HG03460 (cell line): ENCODE measurements around the gene CAPG.

Experiments used
- ATAC-seq: cut with Tn5 transposase; IDR thresholded peaks from one replicate; pipeline ENCODE4 v1.9.1; 2021; ENCODE audit not compliant: unreplicated experiment

The CAPG gene

DNA sequence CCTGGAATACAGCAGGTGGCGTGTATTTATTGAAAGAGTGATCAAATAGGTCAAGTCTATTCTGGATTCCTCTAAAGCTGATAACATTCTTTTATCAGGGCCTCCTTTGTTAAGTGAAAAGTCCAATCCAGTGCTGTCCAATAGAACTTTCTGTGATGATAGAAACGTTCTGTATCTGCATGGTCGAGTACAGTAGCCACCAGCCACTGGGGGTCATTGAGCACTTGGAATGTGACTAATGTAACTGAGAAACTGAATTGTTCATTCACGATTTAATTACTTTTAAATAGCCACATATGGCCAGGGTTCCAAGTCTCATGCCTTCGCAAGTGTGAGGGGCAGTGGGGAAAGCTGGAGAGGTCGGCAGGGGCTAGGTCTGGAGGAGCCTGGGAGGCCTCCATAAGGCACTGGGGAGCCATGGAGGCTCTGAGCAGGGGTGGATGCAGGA lies 28.9 kb upstream of the CAPG start:
- no peak for ATAC-seq

DNA sequence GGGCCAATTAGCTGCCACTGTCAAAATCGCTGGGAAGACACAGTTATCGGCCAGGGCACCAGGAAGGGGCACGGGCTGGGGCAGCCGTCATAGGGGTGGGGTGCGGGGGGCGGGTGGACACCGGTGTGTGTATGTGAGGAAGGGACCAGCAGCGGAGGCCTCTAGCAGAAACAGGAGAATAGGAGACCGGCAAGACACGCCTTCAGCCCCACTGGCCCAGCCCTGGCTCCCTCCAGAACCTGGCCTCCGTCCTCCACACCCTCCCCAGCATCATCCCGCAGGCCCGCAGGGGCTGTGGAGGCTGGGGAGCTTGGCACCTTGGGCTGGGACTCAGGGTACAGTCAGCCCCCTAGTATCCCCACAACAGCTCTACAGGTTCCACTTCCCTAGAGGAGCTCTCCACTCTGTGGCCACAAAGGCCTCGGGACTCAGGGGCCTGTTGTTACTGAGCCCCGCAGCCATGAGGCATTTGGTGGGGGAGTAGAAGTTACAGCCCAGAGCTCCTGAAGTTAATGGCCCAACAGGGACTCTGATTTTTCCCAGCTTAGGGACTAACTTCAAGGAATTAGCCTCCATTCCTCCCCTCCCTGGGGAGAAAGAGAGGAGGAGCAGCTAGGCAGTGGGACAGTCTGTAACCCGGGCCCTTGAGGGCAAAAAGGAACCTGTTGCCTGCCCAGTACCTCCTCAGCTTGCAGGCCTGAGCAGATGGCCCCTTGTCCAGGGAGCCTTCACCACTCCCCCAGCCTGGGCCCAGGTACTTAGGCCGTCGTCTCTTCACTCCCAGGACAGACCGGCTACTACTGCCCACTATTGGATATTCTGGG lies 28.2 kb upstream of the CAPG start:
- ATAC-seq: no peak

DNA sequence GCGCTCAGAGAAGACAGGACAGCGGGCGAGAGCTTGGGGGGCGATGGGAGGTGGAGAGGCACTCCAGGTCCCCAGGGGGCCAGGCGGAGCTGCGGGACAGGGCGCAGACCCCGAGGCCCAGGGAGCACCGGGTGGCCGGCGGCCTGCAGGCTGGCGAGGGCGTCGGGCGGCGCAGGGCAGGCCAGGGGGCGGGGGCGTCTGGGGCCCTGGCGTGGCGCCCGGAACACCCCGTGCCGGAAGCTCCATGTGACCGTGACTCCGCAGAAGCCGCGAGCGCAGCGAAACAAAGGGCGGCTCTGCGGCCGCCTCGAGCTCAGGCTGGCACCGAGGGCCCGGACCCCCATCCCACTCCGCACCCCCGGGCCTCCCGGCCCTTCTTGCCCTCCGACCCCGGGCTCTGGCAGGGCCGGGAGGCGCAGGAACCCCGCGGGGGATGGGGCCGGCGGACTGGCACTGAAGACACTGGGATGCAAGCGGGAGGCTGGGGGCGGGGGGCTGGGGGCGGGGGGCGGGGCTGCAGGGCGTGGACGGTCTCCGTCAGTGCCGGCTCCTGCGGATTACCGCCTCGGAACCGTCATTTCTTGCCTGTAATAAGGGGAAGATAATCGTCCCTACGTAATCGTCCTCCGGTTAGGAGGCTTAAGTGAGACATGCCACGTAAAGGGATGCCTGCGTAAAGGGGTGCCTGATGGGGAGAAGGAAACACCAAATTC lies 27.5 kb upstream of the CAPG start:
- ATAC-seq: peak; percentile 85

DNA sequence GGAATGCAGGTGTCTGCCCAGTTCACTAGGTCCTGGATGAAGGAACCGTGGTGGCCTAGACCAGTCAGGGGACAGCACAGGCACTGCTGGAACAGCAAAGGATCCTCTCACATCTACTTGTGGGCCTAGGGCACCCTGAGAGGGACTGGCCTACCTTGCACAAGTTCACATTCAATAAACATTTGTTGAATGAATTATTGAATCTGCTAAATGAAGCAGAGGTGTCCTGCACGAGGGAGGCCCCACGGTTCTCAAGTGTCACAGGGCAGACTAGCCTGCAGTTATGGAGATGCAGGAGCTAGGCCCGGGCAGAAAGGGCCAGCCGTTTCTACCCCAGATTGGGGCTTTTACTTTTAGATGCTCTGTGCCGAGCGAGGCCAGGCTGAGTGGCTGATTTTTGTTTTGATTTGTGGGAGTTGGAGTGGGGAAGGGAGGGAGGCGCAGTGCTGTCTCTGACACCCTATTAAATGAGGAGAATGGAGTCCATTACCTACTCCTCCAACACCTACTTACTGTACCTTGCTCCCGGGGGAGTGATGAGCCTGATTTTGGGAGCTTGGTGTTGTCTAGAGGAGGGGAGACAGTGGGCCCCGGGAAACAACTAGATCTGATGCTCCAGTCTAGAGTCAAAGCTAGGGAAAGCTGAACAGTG lies 26.8 kb upstream of the CAPG start:
- ATAC-seq: no peak

DNA sequence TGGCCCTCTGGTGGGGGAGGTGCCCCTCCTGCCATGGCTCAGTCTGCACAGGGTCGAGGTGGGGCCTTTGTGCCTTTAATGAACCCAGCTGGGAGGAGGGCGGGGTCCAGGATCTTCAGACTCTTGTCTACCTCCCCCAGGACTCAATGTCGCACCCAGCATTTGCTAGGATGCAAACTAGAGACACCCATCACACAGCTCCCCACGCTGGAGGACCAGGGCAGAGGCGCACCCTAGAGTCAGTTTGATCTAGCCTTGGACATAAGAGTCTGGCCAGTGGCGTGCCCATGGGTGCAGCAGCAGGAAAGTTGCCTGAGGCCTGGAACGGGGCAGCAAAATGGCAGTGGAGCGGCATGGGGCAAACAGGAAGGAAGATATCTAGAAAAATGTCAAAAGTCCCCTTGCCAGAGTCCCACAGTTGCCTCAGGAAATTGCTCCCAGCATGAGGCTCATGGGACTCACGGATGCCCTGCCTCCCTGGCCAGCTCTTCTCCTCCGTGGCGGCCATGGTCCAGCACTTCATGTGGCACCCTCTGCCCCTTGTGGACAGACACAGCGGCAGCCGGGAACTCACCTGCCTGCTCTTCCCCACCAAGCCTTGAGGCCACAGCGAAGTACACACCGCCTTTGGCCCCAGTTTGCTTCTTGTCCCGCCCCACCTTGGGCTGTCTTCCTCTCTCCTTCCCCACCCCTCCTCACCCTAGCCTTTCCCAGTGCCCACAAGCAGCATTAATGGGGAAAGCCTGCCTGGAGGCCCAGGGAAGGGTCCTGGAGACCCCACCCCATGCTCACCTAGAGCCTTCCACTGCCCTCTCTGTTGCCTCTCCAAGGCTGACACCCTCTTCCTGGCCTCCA lies 26.0 kb upstream of the CAPG start:
- no peak for ATAC-seq

DNA sequence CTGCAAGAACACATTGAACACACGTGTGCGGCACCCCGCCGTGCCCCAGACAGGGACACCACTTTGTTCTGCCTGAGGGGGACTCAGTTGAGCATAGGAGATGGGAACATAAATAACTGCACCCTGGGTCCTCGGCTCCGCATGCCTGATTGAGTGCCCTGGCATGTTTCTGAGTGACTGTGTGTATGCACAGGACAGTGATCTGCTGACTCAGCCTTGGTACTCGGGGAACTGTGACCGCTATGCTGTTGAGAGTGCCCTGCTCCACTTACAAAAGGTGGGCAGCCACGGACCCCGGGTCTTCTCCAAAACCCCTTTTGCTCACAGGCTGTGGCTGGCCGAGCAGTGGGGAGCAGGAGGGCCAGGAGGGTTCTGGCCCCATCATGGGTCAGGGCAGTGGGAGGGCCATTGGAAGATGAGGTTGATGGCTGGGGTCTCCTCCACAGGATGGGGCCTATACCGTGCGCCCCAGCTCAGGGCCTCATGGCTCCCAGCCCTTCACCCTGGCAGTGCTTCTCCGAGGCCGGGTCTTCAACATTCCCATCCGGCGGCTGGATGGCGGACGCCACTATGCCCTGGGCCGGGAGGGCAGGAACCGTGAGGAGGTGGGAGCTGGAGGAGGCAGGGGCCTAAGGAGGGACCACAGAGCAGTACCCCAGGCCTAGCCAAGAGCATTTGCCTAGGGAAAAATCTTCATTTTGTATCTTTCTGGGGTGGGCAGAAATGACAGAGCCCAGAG lies 25.2 kb upstream of the CAPG start:
- ATAC-seq: no peak

DNA sequence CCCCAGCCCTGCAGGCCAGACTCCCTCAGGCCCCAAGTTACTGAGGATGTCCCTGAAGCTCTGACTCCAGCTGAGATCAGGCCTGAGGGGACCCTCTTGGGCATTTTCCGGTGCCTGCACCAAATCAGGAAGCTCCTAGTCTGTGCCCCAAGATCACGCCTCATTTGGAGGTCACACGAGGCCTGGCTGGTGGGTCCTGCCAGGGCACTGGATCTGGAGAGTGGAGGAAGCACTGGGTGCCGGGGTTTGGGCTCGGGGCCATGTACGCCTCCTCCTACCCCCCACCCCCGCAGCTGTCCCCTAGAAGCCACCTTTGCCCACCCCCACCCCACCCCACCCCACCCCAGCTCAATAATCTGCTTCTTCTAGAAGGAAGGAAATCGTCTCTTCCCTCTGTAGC lies 24.5 kb upstream of the CAPG start:
- ATAC-seq: no peak

DNA sequence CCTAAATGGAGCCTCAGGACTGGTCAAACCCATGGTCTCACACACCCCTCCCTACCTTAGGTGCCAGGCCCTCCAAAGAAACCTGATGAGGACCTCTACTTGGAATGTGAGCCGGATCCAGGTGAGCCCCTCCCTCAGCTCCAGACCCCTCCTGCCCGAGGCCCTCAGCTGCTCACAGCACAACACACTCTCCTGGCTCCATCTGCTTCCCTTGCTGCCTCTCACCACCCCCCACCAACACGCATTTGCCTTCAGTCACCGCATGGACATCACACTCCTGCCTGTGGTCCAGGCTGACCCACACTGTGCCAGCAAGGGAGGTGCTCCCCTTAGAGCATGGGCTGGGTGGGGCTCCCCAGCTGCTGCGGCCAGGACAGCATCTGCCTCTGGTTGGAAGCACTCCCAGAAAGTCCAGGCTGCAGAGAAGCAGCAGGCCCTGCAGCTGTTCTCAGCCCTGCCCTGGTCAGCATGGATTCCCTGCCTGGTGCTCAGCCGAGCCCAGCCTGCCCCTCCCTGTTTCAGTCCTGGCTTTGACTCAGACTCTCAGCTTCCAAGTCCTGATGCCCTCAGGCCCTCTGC lies 23.4 kb upstream of the CAPG start:
- ATAC-seq: no peak

DNA sequence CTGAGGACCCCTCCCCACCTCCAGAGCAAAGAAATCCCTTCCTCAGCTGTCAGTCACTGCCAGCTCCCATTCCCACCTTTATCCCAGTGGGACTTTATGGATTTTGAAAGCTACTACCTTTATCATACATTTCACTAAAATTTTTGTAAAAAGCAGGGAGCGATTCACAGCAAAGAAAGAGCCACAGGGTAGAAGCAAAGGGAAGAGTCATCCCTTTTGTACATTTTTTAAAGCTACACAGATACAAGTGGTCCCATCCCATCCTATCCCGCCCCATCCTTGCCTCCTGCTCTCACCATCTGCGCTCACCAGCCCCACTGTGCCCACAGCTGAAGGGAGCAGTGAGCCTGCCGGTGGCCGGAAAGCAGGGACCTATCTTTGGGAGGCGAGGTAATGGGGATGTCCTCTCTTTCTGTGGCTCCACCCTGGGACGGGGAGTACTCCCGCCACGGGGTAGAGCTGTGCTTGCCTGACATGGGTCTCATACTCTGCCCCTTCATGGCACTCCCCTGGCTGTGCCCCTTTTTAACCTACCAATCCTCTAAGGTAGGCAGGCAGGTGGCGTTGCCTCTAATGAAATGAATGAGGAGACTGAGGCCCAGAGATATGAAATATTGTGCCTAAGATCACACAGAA lies 21.5 kb upstream of the CAPG start:
- no peak for ATAC-seq

DNA sequence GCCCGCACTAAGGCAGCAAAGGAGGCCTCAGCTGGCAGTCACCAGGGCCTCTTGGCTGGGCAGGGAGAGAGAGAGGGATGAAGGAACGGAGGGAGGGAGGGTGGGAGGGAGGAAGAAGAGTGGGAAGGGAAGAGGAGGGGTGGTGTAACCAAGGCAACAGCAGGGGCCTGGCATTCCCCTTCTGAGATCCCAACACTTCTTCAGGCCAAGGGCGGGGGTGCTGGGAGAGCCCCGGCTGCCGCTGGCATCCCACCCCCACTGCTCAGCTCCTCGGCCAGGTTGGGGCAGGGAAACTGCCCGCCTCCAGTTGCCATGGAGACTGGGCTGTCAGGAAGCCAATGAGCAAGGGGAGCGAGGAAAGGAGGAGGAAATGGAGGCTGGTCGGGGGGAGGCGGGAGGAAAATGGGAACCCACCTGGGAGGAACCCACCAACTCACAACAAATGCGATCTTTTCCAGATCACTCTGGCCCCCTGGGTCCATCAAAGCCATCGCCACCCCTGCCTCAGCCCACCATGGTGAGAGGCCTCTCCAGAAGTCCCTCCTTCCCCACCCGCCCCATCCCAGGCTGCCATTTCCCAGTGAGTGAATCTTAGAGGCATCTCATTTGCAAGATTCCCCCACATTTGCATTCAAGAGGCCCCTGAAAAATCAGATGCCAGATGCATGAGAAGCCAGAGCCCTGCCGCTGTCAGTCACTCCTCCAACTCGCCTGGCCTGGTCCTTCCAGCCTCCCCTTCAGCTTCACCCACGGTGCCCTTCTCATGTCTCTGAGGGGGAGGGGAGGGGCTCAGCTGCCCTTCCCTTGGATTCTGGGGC lies 20.8 kb upstream of the CAPG start:
- ATAC-seq: no peak

DNA sequence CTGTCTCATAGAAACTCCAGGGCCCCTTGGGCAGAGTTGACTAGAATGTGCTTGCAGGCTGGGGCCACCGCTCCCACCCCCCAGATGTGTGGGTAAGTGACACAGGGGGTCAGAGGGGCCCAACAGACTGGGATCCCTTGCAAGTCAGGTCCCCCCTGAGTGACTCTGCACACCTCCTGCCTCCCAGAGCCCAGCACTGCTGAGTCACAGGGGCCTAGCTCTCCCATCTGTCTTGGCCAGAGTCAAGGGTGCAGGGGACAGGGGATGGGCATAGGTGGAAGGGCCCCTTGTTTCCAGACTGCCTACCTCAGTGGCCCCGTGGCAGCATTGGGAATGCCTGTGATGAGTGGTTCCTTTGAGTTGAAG lies 19.7 kb upstream of the CAPG start:
- ATAC-seq: no peak

DNA sequence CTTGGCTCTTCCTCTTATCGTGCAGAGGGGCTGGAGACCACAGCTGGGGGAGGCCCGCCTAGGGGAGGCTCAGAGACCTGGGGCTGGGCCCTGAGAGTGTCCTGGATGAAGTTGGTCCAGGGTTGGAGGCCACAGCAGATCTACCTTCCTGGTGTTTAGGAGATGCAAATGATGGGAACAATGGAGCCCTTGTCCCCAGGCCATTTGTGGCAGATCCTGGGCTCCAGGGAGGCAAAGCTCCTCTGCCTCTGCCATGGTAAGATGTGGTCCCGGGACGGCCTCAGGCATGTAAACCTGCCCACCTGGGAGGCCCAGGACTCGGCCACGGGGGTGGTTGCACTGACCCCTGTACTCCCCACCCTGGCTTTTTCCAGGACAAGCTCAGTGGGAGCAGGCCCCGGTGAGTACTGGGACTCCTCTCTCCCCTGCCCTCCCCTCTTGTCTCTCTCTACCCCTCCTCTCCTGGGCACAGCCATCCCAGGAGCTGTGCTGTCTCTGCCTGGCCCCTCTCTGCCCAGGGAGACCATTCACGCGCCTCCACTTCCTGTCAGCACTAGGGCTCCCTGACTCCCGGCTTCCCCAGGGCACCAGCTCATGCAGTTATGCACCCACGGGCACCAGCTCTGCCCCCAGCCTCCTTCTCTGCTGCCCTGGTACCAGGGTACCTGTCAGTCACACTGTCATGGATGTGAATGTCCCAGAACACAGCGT lies 19.2 kb upstream of the CAPG start:
- ATAC-seq: no peak

DNA sequence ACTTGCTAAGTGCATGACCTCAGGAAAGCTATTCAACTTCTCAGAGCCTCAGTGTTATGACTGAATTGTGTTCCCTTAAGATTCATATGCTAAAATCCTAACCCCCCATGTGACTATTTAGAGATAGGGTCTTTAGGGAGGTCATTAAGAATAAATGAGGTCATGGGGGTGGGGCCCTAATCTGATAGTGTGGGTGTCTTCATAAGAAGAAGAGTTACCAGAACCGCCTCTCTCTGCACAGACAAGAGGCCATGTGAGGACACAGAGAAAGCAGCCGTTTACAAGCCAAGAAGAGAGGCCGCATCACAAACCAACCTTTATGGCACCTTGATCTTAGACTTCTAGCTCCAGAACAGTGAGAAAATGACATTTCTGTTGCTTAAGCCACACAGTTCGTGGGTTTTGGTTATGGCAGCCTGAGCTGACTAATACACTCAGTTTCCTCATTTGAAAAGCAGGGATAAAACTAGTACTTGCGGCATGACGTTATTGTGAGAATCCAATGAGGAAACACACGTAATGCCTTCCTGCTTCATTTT lies 18.2 kb upstream of the CAPG start:
- no peak for ATAC-seq

DNA sequence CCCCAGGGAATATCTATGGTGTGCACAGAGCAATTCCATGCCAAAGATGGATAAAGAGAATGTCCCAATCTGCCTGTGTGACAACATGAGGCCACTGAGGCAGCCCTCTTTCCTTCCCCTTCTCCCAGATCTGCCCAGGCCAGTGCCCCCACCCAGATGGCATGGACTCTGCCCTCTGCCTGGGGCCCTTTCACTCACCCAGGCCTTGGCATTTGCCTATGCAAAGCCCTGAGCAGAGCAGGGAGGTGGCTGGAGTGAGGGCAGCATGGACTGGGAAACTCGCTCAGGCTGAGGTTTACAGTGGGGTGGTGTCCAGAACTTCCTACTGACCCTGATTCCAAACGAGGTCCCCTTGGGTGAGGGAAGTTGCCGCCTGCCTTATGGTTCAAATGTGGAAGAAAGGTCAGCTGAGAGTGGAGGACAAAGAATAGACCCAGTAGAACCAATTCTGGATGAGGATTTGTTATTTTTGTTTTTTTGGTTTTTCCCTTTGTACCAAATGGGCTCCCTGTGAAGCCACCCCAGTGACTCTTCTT lies 17.2 kb upstream of the CAPG start:
- ATAC-seq: no peak

DNA sequence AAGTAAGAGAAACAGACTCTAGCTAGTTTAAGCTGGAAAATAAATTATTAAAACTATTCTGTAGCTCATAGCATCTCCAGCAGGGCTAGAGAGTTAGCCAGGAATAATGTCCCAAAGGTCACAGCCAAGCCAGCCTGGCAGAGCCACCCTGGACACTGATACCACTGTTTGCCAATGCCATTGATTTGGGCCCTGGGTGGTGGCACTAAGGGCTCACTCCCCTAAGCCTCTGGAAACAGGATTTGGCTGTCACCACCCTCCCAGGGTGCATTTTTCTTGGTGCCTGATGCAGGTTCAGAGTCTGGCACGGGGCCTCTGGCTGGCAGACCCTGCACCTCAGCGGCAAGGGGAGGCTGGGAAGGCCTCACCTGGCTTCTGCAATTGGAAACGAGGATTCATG lies 15.4 kb upstream of the CAPG start:
- no peak for ATAC-seq

DNA sequence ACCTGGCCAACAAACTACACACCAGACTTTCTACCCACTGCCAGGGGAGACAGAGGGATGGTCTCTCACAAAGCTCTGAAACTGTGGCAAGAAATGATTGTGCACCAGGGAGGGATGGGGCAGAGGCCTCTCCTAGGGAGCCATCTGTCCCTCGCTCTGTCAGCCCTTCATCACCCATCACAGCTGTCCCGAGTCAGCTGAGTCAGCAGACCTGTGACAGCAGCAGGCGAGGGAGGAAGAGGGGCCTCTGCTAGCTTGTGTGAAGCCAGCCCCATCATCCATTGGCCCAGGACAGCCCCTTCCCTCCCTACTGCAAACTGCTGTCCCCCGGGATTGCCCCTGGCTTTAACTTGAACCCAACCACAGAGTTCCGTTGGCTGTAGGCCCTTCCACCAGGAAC lies 13.4 kb upstream of the CAPG start:
- ATAC-seq: no peak

DNA sequence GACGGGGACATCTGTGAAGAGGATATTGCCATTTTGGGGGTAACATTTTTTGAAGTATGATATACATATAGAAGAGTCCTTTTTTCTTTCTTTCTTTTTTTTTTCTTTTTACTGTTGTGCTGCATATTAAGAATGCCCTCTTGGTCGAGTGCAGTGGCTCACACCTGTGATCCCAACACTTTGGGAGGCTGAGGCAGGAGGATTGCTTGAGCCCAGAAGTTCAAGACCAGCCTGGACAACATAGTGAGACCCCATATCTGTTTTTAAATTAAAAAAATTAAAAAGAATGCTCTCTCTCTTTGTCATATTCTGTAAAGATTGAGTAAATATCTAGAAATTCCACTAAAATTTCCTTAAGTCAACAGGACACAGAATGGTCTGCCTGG lies 11.9 kb upstream of the CAPG start:
- ATAC-seq: no peak
